ENCODE measurements around the gene PRM2. TPM values are rescaled to one million over a fixed set of nuclear protein-coding genes. Genes with fewer than 3 reads are reported as not detected.
A peak's percentile ranks its signal among the peaks of the same experiment; 100 is the strongest.

PRM2 gene
- total RNA-seq, 1 experiment from 2014 or later: not detected

DNA sequence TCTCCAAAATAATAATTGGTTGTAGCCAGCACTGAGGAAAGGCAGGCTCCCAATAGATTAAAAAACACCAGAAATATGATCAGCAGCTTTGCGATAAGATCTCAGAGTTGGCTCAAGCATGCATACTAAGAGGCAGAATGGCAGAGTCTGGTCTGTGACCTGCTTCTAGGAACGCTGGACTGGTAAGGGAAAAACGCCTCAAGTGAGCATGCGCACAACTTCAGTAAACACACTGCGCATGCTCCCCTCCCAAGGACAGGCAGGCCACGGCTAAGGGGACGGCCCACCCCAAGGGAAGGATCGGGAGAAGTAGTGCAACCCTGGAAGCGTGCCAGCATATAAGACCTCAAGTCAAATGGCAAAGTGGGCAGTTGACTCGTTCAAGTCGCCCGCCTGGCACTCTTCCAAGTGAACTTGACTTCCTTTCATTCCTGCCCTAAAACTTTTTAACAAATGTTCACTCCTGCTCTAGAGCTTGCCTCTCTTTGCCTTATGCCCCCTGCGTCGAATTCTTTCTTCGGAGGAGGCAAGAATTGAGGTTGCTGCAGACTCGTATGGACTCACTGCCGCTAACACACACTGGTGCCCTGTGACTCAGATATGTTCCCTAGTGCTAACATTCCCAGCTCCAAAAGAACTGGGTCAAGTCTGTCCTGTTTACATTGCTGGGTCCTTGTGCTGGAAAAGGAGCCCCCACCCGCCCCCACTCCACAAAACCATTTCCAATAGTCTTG lies 27.3 kb upstream of the PRM2 start:
- H3K14ac ChIP-seq (ENCODE audit: insufficient read depth, low read length): no peak overlapping the region
- no peak overlapping the region for H2AK5ac ChIP-seq (ENCODE audit: insufficient read length, low read length)
- no peak overlapping the region for H2BK12ac ChIP-seq (ENCODE audit: insufficient read length, low read depth, low read length)
- WGBS (ENCODE audit: extremely low coverage, insufficient read length, low lambda C conversion rate): no CpG with 5 or more reads among the region's 18 CpGs
- H3K4ac ChIP-seq (ENCODE audit: low read depth, low read length): no peak overlapping the region
- no peak overlapping the region for H4K5ac ChIP-seq (ENCODE audit: insufficient read length, low read depth, low read length)
- no peak overlapping the region for H3K4me3 Mint-ChIP-seq
- H3K9me3 Mint-ChIP-seq: no peaks in the 10 kb centered on the region; a peak in 1 of 5 replicates
- H4K20me1 ChIP-seq (ENCODE audit: control insufficient read depth, insufficient read depth, insufficient read length): no peaks in the 10 kb centered on the region
- H2AFZ ChIP-seq (ENCODE audit: low read length): no peak overlapping the region
- no peak for DNase-seq
- no peak overlapping the region for H4K8ac ChIP-seq (replicated peaks; ENCODE audit: insufficient read length, low read depth, low read length)
- H3K79me1 ChIP-seq (ENCODE audit: insufficient read depth, low read depth, low read length, poor library complexity, severe bottlenecking): no peaks in the 10 kb centered on the region
- H3K18ac ChIP-seq (ENCODE audit: insufficient read length, low read depth, low read length): no peak overlapping the region
- H2BK5ac ChIP-seq (ENCODE audit: insufficient read length, low read length): no peak overlapping the region
- no peaks in the 10 kb centered on the region for H3K4me1 ChIP-seq (ENCODE audit: insufficient read depth, low read length)
- no peak overlapping the region for H2BK120ac ChIP-seq (ENCODE audit: low read depth, low read length, poor library complexity, severe bottlenecking)
- H3T11ph ChIP-seq (ENCODE audit: low read length): no peak overlapping the region
- no peak overlapping the region for H2BK20ac ChIP-seq (ENCODE audit: low read depth, low read length, poor library complexity, severe bottlenecking)
- no peak for TF ChIP-seq CTCF (conservative IDR thresholded peaks at IDR 0.05)
- no peaks in the 10 kb centered on the region for H3K9me3 ChIP-seq (ENCODE audit: control insufficient read depth, low read depth, low read length)
- no peak overlapping the region for H3K4me2 ChIP-seq (ENCODE audit: insufficient read depth, insufficient read length, low read length)
- H4K91ac ChIP-seq (ENCODE audit: insufficient read length, low read depth, low read length): no peak overlapping the region
- H2BK15ac ChIP-seq (ENCODE audit: low read depth, low read length): no peak overlapping the region
- 0 out of 7 replicates have a peak overlapping the region, but pooled peaks of 1 of the 3 experiments have one; percentile 29 for H3K27ac Mint-ChIP-seq
- H3K27me3 Mint-ChIP-seq (ENCODE audit: low read depth): no peaks in the 10 kb centered on the region; the same call in 1 of the 2 replicates
- peaks cover 0 to 1% (median 0%) of the 10 kb centered on the region in 3 experiments; a peak in 1 of 7 replicates for H3K36me3 Mint-ChIP-seq (ENCODE audit: insufficient read depth in 1 of 3, low read depth in 3 of 3)
- H3K27me3 ChIP-seq (ENCODE audit: insufficient read depth, low read length): no peaks in the 10 kb centered on the region
- H3K79me2 ChIP-seq (ENCODE audit: insufficient read depth, low read length): 0 out of 2 replicates have a peak, but pooled peaks cover 2% of the 10 kb centered on the region
- no peaks in the 10 kb centered on the region for H3K23me2 ChIP-seq (ENCODE audit: insufficient read length, low read depth, low read length, poor library complexity, severe bottlenecking)
- no peak overlapping the region for H3K27ac ChIP-seq (ENCODE audit: insufficient read length, low read depth, low read length)
- no peak overlapping the region for H3K56ac ChIP-seq (ENCODE audit: insufficient read length, low read depth, low read length)
- no peak overlapping the region for H3K23ac ChIP-seq (ENCODE audit: insufficient read length, low read depth, low read length)
- peaks cover 4 to 8% of the 10 kb centered on the region in 2 experiments for H3K4me1 Mint-ChIP-seq
- H3K9ac ChIP-seq (ENCODE audit: extremely low read depth, insufficient read length, low read length): no peak overlapping the region

Measured in H9 (cell line).